COLO668 (cell line): Measurements from ENCODE around the gene CUX1.
"Not testable (repeated sequence)": the region's sequence is repeated elsewhere in the genome, so short reads cannot be mapped to it uniquely, and the experiment has no call there.

ENCODE experiments used
- DNase-seq: peaks from one replicate; lab custom pipeline; 2025; ENCODE audit not compliant: unreplicated experiment; lab: John Stamatoyannopoulos, UW

Gene CUX1

DNA sequence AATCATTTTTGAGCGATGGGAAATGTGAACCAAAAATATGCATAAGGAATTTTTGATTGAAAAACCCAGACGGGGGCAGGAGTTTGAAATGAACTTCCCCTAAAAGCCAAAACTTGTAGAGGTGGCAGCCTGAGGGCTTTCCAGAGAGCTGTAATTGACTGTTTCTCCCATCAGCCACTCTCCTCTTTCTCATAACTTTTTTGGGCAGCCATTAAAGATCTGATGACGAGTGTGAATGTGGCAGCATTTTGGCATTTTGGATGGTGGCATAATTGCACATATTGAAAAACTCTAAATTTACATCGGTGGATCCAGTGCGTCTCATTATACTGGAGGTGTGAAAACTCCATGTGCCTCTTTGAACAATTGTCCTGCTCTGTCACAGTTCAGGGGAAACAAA, 159.0 kb downstream of the CUX1 start:
- DNase-seq, result no peak

DNA sequence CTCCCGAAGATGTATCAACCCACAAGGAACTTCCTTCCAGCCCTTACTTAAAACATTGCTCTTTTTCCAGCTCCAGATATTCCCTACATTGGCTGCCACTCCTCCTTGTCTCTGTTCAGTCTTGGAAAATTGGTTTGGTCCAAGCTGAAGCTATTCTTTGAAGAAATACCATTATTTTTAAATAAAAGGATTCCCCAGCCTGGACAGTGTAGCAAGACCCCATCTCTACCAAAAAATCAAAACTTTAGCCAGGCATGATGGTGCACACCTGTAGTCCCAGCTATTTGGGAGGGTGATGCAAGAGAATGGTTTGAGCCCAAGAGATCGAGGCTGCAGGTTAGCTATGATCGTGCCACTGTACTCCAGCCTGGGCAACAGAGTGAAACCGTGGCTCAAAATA, 159.8 kb downstream of the CUX1 start:
- no peak for DNase-seq

DNA sequence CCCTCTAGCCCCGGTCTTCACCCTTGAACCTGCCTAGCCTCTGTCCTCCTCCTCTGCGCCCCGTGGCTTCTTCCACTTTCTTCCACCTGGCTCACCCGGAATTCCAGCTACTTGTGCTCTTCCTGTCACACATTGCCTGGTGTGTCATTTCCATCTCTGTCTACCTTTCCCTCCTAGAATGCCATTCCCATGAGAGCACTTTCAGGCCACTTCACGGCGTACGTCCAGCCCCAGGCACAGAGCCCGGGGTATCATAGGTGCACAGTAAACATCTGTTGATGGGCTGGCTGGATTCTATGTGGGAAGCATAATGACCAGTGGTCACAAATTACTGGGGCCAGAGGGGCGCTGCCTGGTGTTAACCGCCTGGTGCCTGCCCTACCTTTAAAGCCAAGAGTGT, 161.3 kb downstream of the CUX1 start:
- DNase-seq, result no peak

GRCh38 chr7:101983147-101983811, 165.9 kb downstream of the CUX1 start:
- DNase-seq, result no peak

DNA sequence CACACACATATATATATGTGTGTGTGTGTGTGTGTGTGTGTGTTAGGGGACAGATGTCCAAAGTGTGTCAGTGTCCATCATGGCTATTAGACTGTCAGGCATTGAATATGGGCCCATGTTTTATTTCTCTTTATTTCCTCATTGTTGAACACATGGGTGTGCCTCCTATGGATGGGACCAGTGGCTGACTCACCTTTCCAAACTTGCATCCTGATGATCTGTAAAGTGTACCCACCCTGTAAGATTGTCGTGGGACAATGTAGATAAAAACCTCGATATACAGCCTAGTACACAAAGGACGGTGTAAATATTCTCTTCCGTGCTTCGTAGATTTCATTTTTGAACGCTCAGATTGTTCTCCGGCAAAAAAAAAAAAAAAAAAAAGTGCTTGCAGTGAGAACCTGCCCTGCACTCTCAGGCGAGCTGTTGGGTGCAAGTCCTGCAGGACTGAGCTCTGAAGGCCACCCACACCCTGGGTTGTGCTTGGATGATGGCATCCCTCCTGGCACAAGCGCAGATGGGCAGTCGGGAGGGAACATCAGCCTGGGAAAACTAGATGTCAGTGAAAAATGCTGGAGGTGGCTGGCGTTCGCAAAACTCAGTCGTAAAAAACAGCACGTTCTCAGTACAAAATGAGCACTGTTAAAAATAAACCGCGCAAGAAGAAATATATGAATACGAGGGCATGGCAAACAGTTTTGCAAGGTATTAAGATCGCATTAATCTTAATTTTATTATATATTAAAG, 166.9 kb downstream of the CUX1 start:
- DNase-seq, result no peak

DNA sequence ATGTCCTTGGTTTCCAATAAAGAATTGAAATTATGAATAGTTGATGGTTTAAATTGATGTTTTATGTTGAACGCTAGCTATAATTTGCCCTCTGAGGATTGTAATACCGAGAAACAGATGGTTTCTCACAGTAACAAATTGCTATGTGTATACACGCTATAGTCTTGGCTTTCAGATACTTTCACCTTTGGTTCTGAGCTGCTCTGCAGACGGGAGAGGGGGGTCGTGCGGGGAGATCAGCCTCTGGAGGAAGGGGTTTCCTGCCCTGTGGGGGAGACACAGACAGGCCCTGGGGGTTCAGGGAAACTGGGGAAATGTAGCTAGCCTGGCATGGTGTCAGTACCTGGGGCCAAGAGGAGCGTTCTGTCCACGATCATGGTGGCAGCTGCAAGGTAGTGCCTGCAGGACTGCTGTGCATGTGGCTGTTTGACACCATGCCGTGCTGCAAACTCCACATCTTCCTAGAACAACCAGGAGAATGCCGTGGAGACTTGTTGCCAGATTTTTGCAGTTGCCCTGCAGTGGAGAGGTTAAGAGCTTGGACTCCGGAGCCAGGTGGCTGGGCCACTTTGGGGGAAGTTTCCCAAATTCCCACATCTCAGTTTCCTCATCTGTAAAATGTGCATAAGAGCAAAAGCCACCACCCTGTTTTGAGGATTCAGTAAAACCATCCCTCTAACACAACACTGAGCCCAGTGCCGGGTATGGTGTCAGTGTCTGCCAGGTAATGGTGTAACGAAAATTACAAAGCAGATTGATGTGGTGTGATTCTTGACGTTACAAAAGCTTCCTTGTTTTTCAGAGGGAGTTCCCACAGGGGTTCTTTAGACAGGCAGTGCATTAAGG, 167.9 kb downstream of the CUX1 start:
- no peak for DNase-seq

DNA sequence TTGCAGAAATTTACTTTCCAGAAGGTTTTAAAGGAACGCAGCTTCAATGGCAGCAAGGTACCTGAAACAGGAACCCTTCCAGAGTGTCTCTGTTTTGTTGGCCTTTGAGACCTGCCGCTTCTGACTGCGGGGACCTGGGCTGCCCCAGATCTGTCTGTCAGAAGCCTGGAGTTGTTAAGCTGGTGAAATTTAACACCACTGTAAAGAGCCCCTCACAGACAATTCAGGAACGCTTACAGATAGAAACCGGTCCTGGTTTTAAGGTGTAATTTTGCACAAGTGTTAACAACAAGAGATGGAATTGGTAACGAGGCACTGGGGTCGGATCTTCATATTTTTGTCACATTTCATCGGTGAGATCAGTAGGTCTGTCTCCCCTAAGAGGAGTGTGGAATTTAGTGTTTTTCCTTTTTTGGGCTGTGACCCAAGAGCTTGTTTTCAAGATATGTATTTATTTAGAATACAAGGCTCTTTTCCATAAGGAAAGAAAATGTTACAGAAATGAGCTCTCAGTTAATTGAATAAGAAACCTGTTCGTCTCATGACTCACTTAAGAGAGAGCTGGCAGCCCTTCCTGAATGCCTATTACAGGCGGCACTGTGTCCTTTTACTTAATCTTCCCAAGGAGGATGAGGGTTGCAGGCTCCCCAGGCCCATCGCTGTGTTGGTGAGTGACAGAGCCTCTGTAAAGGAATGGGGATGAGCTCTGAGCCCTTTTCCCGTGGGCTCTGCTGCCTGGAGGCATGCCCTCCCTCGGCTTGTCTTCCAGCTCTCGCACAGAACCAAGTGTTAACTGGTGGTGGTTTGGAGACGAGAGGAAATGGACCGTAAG, 168.7 kb downstream of the CUX1 start:
- DNase-seq, result no peak

- DNase-seq, result no peak
These were observed 170.1 kb downstream of the CUX1 start for GRCh38 chr7:101987494-101987893.

DNA sequence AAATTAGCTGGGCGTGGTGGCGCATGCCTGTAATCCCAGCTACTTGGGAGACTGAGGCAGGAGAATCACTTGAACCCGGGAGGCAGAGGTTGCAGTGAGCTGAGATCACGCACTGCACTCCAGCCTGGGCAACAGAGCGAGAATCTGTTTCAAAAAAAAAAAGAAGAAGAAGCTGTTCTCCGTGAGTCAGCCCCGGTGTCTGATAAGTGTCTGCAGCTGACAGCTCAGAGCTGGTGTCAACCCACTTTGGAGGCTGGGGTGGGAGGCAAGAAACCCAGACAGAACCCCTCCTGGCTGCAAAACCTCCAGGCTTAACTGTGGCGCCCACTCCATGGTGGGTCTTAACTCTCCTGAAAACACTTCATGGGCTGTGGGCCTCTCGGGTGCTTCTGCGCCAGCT, 170.6 kb downstream of the CUX1 start:
- not testable (repeated sequence) for DNase-seq

GRCh38 chr7:101988513-101988912, 171.1 kb downstream of the CUX1 start:
- no peak for DNase-seq

DNA sequence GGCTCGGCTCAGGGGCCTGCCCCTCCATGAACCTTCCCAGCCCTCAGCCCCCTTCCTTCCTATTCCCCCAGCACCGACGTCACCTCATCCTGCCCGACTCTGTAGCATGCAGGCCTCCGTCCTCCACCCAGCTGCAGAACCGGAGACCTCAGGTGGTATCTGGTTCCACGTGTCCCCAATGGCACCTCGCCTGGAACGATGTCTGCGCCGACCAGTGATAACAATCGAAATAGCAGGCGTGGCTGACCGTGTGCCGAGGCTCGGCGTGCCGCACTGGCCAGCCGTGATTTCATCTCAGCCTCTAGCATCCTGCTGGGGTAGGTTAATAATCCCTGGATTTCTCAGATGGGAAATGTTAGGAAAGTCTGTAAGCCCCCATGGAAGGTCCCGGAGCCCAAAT, 171.7 kb downstream of the CUX1 start:
- DNase-seq, result no peak

GRCh38 chr7:101990811-101991418, 173.5 kb downstream of the CUX1 start:
- DNase-seq, result no peak

DNA sequence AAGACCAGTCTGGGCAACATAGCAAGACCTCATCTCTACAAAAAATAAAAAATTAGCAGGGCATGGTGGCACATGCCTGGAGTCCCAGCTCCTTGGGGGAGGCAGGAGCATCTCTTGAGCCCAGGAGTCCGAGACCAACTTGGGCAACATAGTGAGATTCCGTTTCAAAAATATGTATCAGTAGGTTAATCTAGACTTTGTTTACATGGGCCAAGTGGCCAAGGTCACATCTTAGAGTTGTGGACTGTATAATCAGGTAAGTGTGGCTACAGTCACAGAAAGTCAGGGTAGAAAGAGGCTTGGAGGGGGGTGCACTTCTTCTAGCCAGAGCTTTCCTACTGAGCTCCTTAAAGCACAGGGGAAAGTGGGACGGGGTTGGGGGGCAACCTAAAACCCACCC, 174.4 kb downstream of the CUX1 start:
- no peak for DNase-seq

DNA sequence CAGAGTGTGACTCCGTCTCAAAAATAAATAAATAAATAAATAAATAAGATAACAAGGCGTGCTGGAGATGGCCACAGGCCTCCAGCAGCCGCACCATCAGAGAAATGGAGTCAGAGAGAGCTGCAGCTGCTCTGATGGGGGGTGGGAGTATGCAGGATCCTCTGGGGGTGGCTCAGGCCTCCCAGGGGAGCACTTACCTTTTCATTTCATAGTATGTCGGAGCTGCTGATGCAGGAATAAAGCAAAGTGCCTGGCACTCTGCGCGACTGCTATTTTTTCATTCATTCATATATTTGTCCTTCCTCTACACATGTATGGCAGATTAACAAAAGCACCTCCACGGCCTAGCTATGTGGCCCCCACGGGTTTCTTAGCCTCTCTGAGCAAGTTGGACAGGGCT, 175.9 kb downstream of the CUX1 start:
- DNase-seq, result no peak

- no peak for DNase-seq
These were observed 177.7 kb downstream of the CUX1 start for GRCh38 chr7:101995121-101995520.

DNA sequence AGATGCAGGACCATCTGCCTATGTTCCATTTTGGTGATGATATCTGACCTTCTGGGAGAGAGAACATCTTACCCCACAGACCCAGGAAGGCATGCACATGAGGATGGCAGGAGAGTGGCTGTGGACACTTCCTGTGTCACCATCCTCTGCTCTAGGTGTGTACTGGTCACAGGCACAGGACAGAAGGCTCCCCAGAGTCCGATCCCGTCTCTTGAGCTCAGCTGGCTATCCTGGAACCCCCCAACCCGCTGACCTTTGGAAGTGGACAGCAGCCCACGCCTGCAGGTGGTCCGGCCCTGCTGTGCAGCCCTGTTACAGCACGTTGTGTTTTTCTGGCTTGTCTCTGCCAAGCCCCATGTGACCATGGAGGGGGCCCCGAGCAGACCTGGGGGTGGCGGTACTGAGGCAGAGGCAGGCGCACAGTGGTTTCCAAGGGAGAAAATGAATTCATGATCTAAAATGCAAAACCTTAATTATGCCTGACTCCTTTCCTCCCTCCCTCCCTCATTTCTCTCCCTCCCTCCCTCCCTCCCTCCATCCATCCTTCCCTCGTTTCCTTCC, 178.8 kb downstream of the CUX1 start:
- DNase-seq, result no peak

- no peak for DNase-seq
These were observed 179.4 kb downstream of the CUX1 start for GRCh38 chr7:101996876-101997275.

DNA sequence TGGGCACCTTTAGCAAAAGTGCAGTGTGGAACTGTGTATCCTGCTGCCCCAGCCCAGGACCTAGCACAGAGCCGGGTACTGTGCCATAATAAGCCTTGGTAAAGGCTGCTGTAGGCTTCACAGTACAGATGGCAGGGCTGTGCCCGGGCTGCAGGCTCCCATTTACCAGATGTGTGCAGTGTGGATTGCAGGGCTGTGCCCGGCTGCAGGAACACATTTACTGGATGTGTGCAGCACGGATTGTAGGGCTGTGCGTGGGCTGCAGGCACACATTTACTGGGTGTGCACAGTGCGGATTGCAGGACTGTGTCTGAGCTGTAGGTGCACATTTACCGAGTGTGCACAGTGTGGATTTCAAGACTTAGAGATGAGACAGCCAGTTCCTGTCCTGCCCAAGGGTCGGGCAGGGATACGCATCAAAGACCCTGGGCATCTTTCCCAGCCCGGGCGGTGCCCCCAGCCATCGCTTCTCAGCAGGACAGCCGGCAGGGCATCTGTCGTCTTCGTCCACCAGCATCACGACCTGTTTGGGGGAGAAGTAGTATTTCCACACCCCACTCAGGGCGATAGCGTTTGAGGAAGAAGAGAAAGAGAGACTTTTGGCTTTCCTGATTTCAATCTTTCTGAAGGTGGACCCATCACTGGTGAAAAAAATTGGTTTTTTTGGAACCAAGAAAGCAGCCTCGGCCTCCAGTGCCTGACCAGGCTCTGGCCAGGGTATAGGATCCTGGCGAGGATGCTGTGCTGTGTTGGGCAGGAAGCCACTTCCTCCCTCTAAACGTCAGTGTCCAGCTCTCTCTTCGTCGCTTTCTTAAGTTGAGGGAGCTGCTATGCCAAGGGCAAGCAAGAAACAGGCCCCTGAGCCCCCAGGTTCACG, 180.8 kb downstream of the CUX1 start:
- no peak for DNase-seq

- DNase-seq, result no peak
These were observed 181.4 kb downstream of the CUX1 start for GRCh38 chr7:101998906-101999240.
